Right forelimb (tissue), 1 donor: ENCODE data around the gene PLOD3.

Source experiments
- DNase-seq: peaks from one replicate; pipeline ENCODE4 v3.0.0-alpha.2; 2018

The PLOD3 gene

DNA sequence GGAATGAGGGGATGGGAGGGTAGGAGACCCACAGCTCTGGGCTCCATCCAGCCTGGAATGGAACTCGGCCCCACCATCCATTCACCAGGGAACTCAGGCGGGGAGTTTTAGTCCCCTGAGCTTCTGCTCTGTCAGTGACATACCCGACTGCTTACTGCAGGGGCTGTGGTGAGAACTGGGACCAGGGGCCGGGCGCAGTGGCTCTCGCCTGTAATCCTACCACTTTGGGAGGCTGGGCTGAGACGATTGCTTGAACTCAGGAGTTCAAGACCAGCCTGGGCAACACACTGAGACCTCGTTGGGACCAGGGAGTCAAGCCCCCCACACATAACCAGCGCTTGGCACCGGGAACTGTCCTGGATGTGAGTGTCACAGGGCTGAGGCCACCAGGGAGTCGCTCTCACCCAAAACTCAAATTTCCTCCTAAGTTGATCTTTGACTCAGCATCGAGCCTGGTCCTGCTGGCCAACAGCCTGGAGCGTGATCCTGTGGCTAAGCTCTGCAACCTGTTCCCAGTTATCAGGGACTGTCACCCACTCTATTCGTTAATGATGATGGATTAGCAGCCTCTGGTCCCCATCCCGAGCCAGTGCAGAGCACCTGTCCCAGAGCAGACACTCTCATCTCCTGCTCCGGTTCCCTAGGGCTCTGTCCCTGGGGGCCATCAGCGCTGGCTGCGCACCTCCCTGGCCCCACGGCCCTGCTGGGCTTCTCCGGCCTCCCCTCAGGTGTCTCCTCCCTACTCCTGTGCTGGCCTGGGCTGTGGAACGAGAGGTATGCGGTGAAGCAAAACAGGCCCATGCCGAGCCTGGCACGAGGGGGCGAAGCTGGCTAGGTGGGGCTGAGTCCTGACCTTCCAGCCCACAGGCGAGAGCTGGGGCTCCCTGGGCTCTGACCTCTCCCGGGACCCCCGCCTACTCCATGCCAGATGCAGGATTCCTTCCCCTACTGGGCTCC is 21.1 kb upstream of the PLOD3 start:
- DNase-seq, result no peak

DNA sequence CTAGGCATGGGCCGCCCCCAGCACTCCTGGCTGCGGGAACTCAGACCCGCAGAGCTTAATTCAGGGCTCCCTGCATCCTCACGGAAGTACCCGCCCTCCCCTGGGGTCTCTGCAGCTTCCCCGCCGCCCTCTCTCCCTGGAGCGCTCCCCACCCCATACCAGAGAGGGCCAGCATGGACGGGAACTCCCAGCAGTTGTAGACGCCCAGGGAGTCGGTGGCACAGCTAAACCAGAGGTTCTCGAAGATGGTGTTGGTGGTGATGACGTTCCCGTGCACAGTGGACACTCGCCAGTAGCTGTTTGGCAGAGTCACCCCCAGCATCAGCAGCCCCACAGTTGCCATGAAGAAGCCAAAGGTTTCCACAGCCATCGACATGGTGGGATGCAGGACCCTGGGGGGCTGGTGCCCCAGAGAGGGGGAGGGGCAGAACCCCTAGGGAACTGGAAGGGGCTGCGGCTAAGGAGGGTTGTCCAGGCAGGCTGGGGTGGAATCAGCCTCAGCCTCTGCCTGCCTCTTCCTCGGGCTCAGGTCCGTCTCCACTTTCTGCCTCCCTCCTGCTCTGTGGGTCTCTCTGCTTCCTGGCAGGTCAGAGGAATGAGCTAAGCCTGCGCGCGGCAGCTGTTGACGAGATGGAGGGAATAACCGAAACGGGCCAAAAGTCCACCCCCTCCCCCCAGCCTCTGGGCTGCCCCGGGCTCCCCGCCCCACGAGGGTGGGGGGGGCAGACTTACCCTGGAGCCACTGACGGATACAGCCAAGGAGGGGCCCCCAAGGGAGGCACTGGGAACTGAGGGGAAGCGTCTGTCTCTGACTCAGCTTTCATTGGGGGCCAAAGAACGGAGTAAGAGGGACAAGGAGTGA is 20.1 kb upstream of the PLOD3 start, which contains the start of gene CLDN15:
Gene CLDN15, minus strand, starts transcription at position 597 of the 862 bp plus-strand sequence. Its CDS starts 221 bp downstream, at position 376.
- peak; percentile 78 for DNase-seq

DNA sequence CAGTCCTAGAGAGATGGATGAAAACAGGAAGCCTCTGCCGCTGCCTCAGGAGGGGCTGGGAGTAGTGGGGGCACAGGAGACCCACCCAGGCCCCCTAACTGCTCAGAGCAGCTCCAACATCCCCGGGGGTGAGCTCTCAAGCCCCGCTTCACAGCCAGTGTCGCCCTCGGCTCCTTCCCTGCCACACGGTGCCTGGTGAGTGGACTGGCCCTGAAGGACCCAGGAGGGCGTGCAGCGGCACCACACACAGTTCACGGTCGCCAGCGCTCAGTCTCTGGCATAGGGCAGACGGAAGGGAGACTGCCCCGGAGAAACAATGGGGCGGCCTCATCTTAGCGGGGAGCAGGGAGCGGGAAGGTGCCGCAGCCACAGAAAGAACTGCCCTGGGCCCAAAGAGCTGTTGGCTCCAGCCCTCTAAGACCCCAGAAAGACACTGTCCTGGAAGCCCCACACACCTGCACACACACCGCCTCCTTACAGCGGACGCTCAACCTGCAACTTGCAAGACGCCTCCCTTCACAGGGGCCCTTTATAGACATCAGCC is 19.0 kb upstream of the PLOD3 start:
- DNase-seq, result no peak

DNA sequence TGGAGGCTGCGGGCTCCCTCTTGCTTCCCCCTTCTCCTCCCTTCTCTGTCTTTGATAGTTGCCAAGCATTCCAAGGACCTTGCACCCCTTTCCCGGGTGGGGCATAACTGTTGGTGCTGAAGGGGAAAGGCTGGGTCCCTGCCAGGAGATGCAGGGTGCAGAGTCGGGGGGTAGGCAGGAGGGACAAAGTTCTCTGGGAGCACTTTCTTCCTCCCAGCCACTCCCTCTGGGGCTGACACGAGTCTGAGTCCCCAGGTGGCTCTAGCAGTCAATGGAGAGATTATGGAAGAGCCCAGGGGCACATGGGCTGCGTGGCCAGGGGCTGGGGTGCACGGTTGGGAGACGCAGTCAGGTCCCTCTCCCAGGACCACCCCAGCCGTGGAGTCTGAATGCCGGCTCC is 18.1 kb upstream of the PLOD3 start:
- DNase-seq, result no peak

DNA sequence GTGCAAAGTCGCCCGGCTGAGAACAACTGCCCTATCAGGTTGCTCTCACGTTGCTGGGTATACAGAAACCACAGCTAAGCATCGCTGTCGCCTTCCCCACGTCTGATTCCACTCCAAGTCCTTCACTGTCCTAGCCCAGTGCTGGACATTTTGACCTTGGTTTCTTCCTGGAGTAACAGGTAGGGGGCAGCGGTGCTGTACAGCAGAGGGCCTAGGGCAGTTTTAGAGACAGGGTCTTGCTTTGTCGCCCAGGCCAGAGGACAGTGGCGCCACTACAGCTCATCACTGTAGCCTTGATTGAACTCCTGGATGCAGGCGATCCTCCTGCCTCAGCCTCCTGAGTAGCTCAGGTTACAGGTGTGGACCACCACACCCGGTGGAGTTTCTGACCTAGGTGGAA is 17.7 kb upstream of the PLOD3 start:
- DNase-seq, result no peak

DNA sequence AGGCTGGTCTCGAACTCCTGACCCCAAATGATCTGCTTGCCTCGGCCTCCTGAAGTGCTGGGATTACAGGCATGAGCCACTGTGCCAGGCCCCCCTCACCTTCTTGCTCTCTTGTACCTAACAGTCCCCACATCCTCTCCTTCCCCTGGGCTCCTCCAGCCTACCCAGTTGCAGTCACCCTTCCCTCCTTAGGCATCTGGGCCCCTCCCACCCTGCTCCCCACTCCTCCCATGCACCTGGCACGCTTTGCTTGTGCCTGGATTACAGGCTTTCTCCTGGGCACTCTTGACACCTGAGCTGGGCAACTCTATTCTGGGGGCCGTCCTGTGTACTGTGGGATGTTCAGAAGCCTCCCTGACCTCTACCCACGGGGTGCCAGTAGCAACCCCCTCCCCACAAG is 17.3 kb upstream of the PLOD3 start:
- DNase-seq, result no peak

DNA sequence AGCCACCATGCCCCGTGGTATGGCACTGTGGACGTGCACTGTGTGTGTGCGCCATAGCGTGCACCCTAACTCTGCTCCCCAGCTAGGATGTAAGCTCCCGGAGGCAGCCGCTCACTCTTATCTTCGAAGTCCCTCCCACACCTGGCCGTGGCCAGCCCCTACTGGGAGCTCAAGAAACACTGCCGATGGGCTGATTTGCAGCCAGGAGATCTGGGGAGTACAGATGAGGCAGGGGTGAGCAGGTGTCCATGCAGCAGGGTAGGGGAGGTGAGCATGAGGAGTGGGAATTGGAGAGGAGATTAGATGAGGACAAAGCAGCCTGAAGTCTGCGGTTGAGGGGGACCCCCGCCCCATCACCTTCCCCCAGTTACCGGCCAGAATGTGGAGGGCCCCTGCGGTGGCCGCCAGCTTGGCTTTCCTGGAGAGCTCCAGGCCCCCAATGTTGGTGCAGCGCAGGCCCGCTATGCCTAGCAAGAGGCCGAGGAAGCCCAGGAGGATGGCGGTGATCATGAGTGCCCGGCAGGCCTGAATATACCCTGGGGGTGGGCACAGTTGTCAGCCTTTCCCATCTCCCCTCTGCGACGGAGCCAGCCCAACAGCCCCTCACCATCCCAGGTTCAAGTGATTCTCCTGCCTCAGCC is 16.6 kb upstream of the PLOD3 start:
- no peak for DNase-seq

DNA sequence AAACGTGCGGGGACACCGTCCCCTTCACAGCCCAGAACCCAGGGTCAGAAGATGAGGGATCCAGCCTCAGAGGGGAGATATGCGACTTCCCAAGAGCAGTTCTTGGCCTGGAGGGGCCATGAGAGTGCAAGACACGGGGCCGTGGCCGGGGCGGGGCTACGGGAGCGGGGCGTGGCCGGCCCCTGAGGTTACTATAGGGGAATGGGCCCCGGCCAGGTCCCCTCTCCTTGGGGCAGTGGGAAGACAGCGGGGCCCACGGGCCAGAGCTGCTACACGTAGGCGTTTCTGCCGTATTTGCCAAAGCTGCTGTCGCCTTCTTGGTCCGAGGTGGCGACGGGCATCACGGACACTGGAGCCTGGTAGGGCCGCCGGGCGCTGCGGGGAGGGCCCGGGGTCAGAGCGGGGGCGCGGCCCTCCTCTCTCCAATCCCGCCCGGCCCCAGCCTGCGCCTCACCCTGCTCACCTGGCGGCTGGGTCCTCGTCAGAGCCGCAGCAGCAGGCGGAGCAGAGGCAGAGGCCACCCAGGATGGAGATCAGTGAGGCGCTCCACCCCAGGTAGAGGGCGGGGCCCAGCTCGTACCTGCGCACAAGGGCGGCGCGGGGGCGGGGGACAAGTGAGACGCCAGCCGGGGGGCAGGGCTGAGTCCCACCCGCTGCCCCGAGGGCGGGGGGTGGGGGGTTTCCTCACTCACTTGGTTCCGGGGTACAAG is 14.9 kb upstream of the PLOD3 start:
- DNase-seq, result no peak

DNA sequence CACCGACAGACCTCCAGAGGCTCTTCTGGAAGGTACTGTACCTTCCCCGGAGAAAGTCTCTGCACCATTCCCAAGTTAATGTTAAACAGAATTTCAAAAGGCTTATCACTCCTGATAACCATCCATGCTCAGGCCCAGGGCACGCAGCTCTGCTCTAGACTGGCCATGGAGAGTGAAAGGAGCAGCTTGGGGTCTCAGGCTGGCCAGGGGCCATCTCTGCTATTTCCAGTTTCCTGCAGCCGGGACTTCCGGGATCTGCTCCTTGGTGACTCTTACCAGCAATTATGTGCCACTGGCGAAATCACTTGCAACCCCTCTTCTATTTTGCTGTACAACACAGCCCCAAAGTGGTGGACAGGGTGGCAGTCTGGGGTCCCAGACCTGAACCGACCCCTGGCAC is 14.3 kb upstream of the PLOD3 start:
- no peak for DNase-seq

DNA sequence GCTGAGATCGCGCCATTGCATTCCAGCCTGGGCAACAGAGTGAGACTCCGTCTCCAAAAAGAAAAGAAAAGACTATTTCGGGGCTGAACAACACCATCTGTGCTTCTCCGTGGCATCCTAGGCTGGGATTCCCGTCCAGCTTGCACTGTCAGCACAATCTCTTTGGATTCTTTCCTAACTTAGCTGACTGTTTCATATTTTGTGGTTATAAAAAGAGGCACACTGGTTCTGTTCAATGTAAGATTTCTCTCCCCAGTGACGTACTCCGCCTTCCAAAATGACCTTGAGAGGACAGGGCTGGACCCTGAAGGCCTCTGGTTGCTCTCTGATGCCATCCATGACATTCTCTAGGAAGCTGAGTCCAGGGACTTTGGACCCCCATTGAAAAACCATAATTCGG is 9.3 kb upstream of the PLOD3 start:
- DNase-seq, result no peak

DNA sequence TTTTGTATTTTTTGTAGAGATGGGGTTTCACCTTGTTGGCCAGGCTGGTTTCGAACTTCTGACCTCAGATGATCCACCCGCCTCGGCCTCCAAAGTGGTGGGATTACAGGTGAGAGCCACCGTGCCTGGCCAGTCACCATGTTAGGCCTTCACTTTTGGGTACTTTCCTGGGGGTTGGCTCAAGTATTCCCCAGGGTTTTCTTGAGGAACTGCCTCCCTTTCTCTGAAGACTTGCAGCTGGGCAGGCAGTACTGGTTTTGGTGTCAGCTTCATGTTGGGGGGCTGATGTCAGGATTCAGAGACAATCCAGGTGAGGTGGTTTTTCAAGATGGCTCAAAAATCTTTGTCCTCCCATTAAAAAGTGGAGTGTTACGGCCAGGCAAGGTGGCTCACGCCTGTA is 8.3 kb upstream of the PLOD3 start:
- no peak for DNase-seq

DNA sequence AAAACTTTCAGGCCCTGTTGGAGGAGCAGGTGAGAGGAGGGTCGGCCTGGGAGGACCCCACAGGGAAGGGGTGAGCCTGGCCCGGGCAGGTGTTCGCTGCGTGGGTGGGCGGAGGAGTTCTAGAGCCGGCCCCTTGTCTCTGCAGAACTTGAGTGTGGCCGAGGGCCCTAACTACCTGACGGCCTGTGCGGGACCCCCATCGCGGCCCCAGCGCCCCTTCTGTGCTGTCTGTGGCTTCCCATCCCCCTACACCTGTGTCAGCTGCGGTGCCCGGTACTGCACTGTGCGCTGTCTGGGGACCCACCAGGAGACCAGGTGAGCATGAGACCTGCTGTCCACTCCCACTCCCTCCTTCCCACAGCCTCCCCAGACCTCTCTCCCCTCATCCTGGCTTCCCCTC is 6.1 kb upstream of the PLOD3 start:
- no peak for DNase-seq

DNA sequence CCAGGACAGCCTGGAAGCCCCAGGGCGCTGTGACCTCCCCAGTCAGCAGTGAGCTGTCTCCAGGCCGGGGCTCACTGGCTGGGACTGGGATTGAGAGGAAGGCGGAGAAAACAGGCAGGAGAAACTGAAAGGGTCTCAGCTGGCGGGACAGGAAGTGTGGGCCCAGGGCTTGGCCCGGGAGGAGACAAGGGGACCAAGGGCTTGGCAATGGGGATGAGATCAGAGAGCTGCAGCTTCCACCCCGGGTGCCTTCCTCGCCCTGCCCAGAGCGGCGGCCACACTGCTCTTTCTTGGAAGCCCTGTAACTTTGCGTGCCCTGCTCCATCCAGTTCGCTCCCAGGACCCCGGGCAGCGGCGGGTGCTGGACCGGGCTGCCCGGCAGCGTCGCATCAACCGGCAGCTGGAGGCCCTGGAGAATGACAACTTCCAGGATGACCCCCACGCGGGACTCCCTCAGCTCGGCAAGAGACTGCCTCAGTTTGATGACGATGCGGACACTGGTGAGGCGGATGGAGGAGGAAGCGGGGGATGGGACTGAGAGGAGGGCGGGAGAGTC is 5.0 kb upstream of the PLOD3 start:
- no peak for DNase-seq

DNA sequence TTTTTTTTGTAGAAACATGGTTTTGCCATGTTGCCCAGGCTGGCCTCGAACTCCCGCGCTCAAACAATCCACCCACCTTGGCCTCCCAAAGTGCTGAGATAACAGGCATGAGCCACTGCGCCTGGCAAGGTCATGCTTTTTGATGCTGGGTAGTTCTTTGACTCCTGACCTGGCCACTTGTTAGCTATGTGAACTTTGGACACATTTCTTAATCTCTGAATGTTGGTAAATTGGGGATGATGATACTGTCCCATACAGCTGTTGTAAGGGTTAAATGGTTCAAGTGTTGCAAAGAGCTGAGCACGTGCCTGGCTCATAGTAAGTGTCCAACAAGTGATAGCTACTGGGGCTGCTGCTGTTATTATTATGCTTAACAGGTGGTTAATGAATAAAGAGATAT is 2.9 kb upstream of the PLOD3 start:
- DNase-seq, result no peak

DNA sequence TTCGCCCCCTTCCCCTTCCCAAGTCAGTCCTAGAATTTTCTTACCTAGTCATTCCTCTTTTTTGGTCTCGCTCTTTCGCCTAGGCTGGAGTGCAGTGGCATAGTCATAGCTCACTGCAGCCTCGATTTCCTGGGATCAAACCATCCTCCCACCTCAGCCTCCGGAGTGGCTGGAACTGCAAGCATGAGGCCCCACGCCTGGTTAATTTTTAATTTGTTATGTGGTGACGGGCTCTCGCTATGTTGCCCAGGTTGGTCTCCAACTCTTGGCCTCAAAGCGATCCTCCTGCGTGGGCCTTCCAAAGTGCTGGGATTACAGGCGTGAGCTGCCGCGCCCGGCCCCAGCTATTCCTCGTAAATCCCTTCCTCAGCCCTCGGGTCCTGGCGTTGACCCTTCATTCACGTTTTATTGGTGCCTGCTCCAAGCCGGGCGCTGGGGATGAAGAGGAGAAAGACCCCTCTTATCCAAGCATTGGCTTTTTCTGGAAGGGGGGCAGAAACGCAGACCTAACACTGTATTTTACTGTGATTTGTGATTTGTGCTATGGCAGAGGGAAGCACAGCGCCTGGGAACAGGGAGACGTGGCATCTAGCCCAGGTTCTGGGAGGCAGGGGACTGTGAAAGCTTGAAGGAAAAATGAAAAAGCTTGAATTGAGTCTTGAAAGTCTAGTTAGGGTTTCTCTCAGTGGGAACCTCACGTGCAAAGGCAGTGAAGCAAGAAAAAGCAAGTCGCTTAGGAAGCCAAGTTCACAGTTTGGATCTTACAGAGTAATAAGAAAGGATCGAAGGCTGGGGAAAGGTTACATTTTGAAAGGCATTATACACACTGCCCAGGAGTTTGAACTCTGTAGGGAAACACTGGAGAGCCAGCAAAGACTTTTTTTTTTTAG is 1.1 kb upstream of the PLOD3 start:
- no peak for DNase-seq

DNA sequence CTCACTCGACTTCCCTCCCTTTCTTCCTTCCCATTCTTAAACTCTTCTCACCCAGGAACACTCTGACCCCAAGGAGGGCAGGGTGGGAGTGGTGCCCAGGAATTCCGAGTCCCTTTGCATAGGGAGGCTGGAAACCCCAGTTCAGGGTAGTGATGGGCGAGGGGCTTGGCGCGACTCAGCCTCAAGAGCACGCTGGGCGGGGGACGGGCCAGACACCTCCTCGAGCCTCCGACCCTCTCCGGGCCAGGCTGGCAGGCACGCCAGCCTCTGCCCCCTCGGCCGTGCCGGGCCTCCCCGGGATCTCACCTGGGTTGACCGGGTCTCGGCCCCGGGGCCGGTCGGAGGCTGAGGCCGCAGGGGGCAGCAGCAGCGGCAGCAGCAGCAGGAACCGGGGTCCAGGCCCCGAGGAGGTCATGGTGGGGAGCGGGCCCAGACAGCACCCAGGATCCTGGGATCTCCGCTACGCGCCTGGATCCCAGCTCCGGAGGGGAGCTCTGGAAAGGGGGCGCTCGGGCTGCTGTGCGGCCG is 457 bp downstream of the PLOD3 start:
- DNase-seq, result no peak

DNA sequence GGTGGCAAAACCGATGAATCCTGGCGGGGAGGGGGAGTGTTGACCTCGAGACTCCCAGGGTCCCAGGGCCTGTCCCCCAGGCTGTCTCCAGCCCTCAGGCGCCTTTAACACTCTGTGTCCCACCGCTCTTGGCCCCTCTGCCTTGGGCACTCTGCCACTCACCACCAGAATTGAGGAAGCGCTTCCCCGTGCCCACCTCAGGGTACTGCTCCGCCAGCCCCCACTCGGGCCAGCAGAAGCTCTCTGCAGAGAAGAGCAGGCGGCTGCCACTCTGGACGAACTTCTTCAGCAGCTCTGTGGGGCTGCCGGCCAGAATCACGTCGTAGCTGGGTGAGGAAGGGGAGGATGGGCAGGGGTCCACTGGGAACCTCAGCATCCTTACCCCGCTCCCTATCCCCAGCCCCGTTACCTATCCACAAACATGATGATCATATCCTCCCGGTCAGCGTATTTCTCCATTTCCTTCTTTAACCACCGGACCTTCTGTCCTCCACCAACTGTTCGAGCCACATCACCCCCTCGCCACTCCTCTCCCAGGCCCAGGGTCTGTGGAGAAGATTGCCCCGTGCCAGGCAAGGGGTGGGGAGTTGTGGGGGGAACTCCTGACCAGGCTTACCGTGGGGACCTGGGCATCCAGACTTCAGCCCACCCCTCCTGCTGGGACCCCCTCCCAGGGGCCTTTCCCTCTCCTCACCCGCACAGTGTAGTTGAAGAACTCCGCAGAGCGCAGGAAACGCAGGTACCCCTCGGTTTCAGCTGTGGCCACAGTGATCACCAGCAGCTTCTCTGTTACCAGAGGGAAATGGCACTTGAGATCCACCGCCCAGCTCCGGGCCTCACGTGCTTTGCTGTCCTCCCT is 1.2 kb downstream of the PLOD3 start:
- DNase-seq, result no peak

DNA sequence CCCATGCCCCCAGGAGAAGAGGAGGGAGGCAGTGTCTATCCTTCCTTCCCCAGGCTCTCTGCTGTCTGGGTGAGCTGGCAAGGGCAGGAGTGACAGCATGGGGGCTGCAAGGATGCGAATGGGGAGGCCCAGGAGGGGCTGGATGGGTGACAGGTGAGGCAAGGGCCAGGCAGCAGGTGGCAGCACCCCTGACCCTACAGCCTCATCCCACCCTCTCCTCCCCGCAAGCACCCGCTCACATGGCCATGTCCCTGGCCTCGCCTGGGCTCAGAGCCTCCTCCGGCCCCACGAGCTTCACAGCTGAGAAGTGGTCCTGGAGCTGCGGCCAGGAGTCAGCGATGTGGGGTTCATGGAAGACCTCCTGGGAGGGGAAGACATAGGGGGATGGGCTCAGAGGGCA is 5.4 kb downstream of the PLOD3 start:
- no peak for DNase-seq

DNA sequence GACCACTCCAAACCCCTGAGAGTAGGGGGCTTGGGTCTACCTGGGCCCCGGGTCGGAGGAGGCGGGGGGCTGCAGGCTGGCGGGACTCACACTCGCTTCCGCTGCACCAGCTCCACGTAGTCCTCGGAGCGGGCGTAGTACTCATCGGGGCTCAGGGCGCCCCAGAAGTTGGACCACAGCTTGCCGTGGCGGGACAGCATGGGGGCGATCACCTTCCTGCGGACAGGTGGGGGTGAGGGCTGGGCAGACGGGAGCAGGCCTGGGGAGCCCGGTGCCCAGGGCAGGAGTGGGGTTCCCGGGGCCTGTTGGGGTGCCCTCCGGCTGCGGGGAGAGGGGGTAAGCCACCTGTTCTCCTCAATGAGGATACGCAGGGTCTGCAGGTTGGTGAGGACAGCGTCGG is 5.9 kb downstream of the PLOD3 start:
- DNase-seq, result no peak

DNA sequence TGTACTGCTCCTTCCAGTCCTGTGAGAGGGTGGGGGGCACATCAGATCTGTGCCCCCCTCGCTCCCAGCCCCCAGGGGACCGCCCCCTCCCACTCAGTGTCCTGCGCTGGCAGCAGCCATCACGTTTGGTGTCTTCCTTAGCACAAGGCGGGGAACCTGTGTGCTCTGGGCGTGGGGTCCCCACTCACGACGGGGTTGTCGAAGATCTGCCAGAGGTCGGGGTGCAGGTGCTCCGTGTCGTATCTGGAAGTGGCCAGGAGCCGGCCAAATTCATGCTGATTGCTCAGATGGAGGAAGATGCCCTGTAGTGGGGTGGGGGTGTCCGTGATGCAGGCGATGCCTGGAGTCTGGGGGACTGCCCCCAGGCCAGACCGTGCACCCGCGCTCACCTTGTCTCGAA is 7.2 kb downstream of the PLOD3 start:
- DNase-seq, result no peak
